HG03097 (cell line): Measurements from ENCODE around the gene DYNLRB1.

Experiments
- ATAC-seq: cut with Tn5 transposase; IDR thresholded peaks from one replicate; pipeline ENCODE4 v1.9.1; 2021; ENCODE audit not compliant: unreplicated experiment, low FRiP score

The DYNLRB1 gene

GRCh38 chr20:34532320-34532719, 16.1 kb downstream of the DYNLRB1 start:
- no peak for ATAC-seq

- ATAC-seq = no peak
Measured at GRCh38 chr20:34532756-34533155, 16.5 kb downstream of the DYNLRB1 start.

GRCh38 chr20:34534391-34535165, 18.4 kb downstream of the DYNLRB1 start:
- ATAC-seq = no peak

- no peak for ATAC-seq
Measured at GRCh38 chr20:34535301-34535840, 19.1 kb downstream of the DYNLRB1 start.

- ATAC-seq = no peak
Measured at GRCh38 chr20:34535857-34536256, 19.6 kb downstream of the DYNLRB1 start.

- ATAC-seq = no peak
Measured at GRCh38 chr20:34536798-34537394, 20.7 kb downstream of the DYNLRB1 start.

GRCh38 chr20:34537651-34538050, 21.4 kb downstream of the DYNLRB1 start:
- no peak for ATAC-seq

GRCh38 chr20:34538671-34539123, 22.5 kb downstream of the DYNLRB1 start:
- no peak for ATAC-seq

- ATAC-seq = no peak
Measured at GRCh38 chr20:34539756-34540155, 23.5 kb downstream of the DYNLRB1 start.

- ATAC-seq = no peak
Measured at GRCh38 chr20:34540596-34541263, 24.5 kb downstream of the DYNLRB1 start.

GRCh38 chr20:34541264-34541901, 25.2 kb downstream of the DYNLRB1 start:
- ATAC-seq = no peak

GRCh38 chr20:34541917-34542316, 25.7 kb downstream of the DYNLRB1 start:
- ATAC-seq = no peak

- no peak for ATAC-seq
Measured at GRCh38 chr20:34542439-34542838, 26.2 kb downstream of the DYNLRB1 start.

- ATAC-seq = no peak
Measured at GRCh38 chr20:34543463-34544056, 27.3 kb downstream of the DYNLRB1 start.

- ATAC-seq = no peak
Measured at GRCh38 chr20:34544109-34544796, 28.0 kb downstream of the DYNLRB1 start.

GRCh38 chr20:34546751-34547181, 30.5 kb downstream of the DYNLRB1 start:
- ATAC-seq = no peak

GRCh38 chr20:34547844-34548613, 31.8 kb downstream of the DYNLRB1 start:
- ATAC-seq = no peak

GRCh38 chr20:34549291-34549928, 33.2 kb downstream of the DYNLRB1 start:
- ATAC-seq = no peak

- no peak for ATAC-seq
Measured at GRCh38 chr20:34549929-34550305, 33.7 kb downstream of the DYNLRB1 start.
